Gastrocnemius medialis (tissue), 4 donors: ENCODE results near the gene PIK3C2G. TPM values are rescaled to one million over a fixed set of nuclear protein-coding genes. Genes with fewer than 3 reads are reported as not detected.

Source experiments
- ATAC-seq, 2 donors: fragments of 150-250 bp; one replicate each; pipeline ENCODE4 v1.9.1; 2016
- DNase-seq, 2 donors: peaks; one replicate each; pipeline ENCODE4 v3.0.0-alpha.2; 2019
- H3K27ac ChIP-seq, 4 donors: fragments of 200-600 bp; sonication (generic); 1 replicate in 1 of 4; 2 replicates in 3 of 4; pipeline ENCODE4 v1.5.1; 2016 to 2018; ENCODE audit warnings: mild to moderate bottlenecking in 2 of 4, moderate library complexity in 1 of 4
- H3K27me3 ChIP-seq, 3 donors: fragments of 200-600 bp; sonication (generic) in 2 of 3; 1 replicate in 1 of 3; 2 replicates in 2 of 3; pipeline versions ENCODE4 v1.5.1 to v1.6.0; 2016 to 2019; ENCODE audit warnings: mild to moderate bottlenecking in 1 of 3, moderate library complexity in 1 of 3
- H3K36me3 ChIP-seq, 2 donors: fragments of 200-600 bp; sonication (generic) in 1 of 2; one replicate each; pipeline ENCODE4 v1.5.1; 2017 to 2018
- H3K4me1 ChIP-seq, 2 donors: fragments of 200-600 bp; sonication (generic) in 1 of 2; one replicate each; pipeline ENCODE4 v1.5.1; 2016 to 2017; ENCODE audit warnings: mild to moderate bottlenecking in 2 of 2
- H3K4me3 ChIP-seq, 4 donors: fragments of 200-600 bp; sonication (generic) in 3 of 4; 1 replicate in 1 of 4; 2 replicates in 3 of 4; pipeline ENCODE4 v1.5.1; 2016 to 2019; ENCODE audit warnings: mild to moderate bottlenecking in 2 of 4
- H3K9me3 ChIP-seq, 3 donors: fragments of 200-600 bp; sonication (generic) in 2 of 3; 1 replicate in 1 of 3; 2 replicates in 2 of 3; pipeline ENCODE4 v1.5.1; 2016 to 2019
- CTCF ChIP-seq, 5 experiments: fragments of 450-650 bp in 3 of 5; fragments of 200-600 bp in 2 of 5; sonication (generic) in 2 of 5; IDR thresholded peaks in 4 of 5; conservative IDR thresholded peaks in 1 of 5; 1 replicate in 4 of 5; 2 replicates in 1 of 5; pipeline ENCODE4 v1.5.1; 2016 to 2019; ENCODE audit warnings: antibody characterized with exemption in 5 of 5, mild to moderate bottlenecking in 3 of 5, moderate library complexity in 3 of 5
- POLR2A ChIP-seq, 2 donors: fragments of 450-650 bp; IDR thresholded peaks; one replicate each; pipeline ENCODE4 v1.6.1; 2017; ENCODE audit warnings: antibody characterized with exemption in 2 of 2, mild to moderate bottlenecking in 2 of 2, moderate library complexity in 2 of 2
- in situ Hi-C, 4 donors: fragments of 200-750 bp; cut with MboI; loops; one replicate each; pipeline versions ENCODE4 v1.15.0 to v1.8.0; 2017; ENCODE audit warnings: low sequenced_read_pairs in 4 of 4
- intact Hi-C: fragments of 100-400 bp; cut with DNase I; formaldehyde crosslinking; loops from one replicate; pipeline ENCODE4 v1.15.1; 2023; ENCODE audit warnings: low total_unique reads
- total RNA-seq, 4 donors: library from RNA; depleted of rRNA; stranded (reverse); fragments of >200 nt; gene quantifications; one replicate each; pipeline versions ENCODE4 v1.1.0 to v1.2.3, GENCODE V29; 2016

Gene PIK3C2G
- total RNA-seq, 4 donors from 2014 or later = 0.40 TPM; not detected in 3

- Histone ChIP-seq H3K36me3 (no peaks in the 10 kb centered on the region), H3K27me3 (no peaks in the 10 kb centered on the region), H3K4me1 (no peaks in the 10 kb centered on the region), H3K4me3 (no peak overlapping the region), H3K27ac (no peak overlapping the region), H3K9me3 (no peaks in the 10 kb centered on the region)
- intact Hi-C loops (no loop called here), in situ Hi-C loops (no loop called here)
- TF ChIP-seq POLR2A (IDR thresholded peaks at IDR 0.05) (no peak), CTCF (IDR thresholded peaks at IDR 0.05 in 4 of 5, conservative IDR thresholded peaks at IDR 0.05 in 1 of 5) (no peak)
- DNase-seq (no peak), ATAC-seq (no peak)
Observed at GRCh38 chr12:18224745-18225144, 36.6 kb upstream of the PIK3C2G start.

- no peaks in the 10 kb centered on the region for H3K4me1 ChIP-seq
- H3K36me3 ChIP-seq = no peaks in the 10 kb centered on the region
- H3K4me3 ChIP-seq = no peak overlapping the region
- intact Hi-C loops (no loop called here), in situ Hi-C loops (no loop called here)
- H3K27ac ChIP-seq = no peak overlapping the region
- no peak for TF ChIP-seq POLR2A (IDR thresholded peaks at IDR 0.05)
- TF ChIP-seq CTCF (IDR thresholded peaks at IDR 0.05 in 4 of 5, conservative IDR thresholded peaks at IDR 0.05 in 1 of 5) = no peak
- H3K9me3 ChIP-seq = no peaks in the 10 kb centered on the region
- ATAC-seq = no peak
- no peaks in the 10 kb centered on the region for H3K27me3 ChIP-seq
- no peak for DNase-seq
Observed at GRCh38 chr12:18239526-18239925, 21.8 kb upstream of the PIK3C2G start.

- Histone ChIP-seq H3K4me1 (no peaks in the 10 kb centered on the region), H3K36me3 (no peaks in the 10 kb centered on the region), H3K9me3 (no peaks in the 10 kb centered on the region), H3K27ac (no peak overlapping the region), H3K4me3 (no peak overlapping the region), H3K27me3 (no peaks in the 10 kb centered on the region)
- in situ Hi-C loops (no loop called here), intact Hi-C loops (no loop called here)
- no peak for ATAC-seq
- TF ChIP-seq CTCF (IDR thresholded peaks at IDR 0.05 in 4 of 5, conservative IDR thresholded peaks at IDR 0.05 in 1 of 5) (no peak), POLR2A (IDR thresholded peaks at IDR 0.05) (no peak)
- no peak for DNase-seq
Observed at GRCh38 chr12:18242380-18243089, 18.8 kb upstream of the PIK3C2G start.

DNA sequence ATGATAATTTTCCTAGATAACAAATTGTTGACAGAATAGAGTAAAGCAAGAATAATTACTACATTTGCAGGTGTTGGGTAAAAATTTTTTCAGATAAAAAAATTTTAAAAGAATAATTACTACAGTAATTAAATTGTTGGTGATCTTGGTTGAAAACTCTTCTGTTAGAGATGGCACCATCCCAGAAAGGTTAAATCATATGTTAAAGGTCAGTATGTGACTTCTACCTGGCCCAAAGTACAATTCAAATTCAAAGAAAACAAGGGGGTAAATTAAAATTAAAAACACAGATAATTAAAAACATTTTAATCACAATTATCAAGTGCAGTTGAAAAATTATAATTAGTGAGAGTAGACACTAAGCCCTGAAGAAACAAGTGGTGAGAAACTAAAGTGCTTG, 18.1 kb upstream of the PIK3C2G start:
- ATAC-seq (no peak), DNase-seq (no peak)
- Histone ChIP-seq H3K36me3 (no peaks in the 10 kb centered on the region), H3K27ac (no peak overlapping the region), H3K4me1 (no peaks in the 10 kb centered on the region), H3K4me3 (no peak overlapping the region), H3K27me3 (no peaks in the 10 kb centered on the region), H3K9me3 (no peaks in the 10 kb centered on the region)
- in situ Hi-C loops = no loop called here
- intact Hi-C loops = no loop called here
- no peak for TF ChIP-seq CTCF (IDR thresholded peaks at IDR 0.05 in 4 of 5, conservative IDR thresholded peaks at IDR 0.05 in 1 of 5)
- no peak for TF ChIP-seq POLR2A (IDR thresholded peaks at IDR 0.05)

DNA sequence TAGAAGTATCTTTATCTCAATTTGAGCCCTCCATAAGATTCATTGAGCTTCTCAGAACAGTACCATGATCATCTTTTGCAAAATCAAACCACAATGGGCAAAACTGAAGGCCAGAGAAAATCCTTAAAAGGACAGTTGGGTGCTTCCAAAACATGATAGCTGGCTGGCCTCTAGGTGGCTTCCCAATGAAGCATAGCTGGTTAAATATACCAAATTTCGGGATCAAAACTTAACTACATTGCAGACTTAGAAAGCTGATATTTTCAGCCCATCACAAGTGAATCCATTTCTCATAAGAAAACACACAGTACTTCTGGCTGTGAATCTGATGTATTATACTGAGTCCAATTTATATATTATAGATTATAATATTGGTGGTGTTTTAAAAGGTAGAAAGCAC, 15.3 kb upstream of the PIK3C2G start:
- Histone ChIP-seq H3K9me3 (no peaks in the 10 kb centered on the region), H3K36me3 (no peaks in the 10 kb centered on the region), H3K27me3 (no peaks in the 10 kb centered on the region), H3K27ac (no peak overlapping the region), H3K4me1 (no peaks in the 10 kb centered on the region), H3K4me3 (no peak overlapping the region)
- DNase-seq (no peak), ATAC-seq (no peak)
- in situ Hi-C loops = no loop called here
- intact Hi-C loops = no loop called here
- TF ChIP-seq CTCF (IDR thresholded peaks at IDR 0.05 in 4 of 5, conservative IDR thresholded peaks at IDR 0.05 in 1 of 5) (no peak), POLR2A (IDR thresholded peaks at IDR 0.05) (no peak)
